Uterus (tissue), 4 donors: ENCODE measurements around the gene PLCXD3. TPM values are rescaled to one million over a fixed set of nuclear protein-coding genes. Genes with fewer than 3 reads are reported as not detected.

Experiments used
- DNase-seq, 2 donors: peaks; one replicate each; pipeline ENCODE4 v3.0.0-alpha.2; 2019 to 2020
- H3K27ac ChIP-seq, 2 donors: fragments of 200-600 bp; sonication (generic); 1 replicate in 1 of 2; 2 replicates in 1 of 2; pipeline ENCODE4 v1.5.1; 2016 to 2018
- H3K27me3 ChIP-seq, 2 donors: fragments of 200-600 bp; sonication (generic); one replicate each; pipeline ENCODE4 v1.5.1; 2018 to 2019; ENCODE audit warnings: control low read depth in 1 of 2
- H3K36me3 ChIP-seq, 2 donors: fragments of 200-600 bp; sonication (generic); one replicate each; pipeline ENCODE4 v1.5.1; 2019; ENCODE audit warnings: control low read depth in 1 of 2
- H3K4me1 ChIP-seq, 2 donors: fragments of 200-600 bp; sonication (generic); one replicate each; pipeline ENCODE4 v1.5.1; 2018 to 2019; ENCODE audit warnings: control low read depth in 1 of 2
- H3K4me3 ChIP-seq, 2 donors: fragments of 200-600 bp; sonication (generic); 1 replicate in 1 of 2; 2 replicates in 1 of 2; pipeline ENCODE4 v1.5.1; 2018 to 2019; ENCODE audit warnings: mild to moderate bottlenecking in 1 of 2
- H3K9me3 ChIP-seq, 2 donors: fragments of 200-600 bp; sonication (generic); one replicate each; pipeline ENCODE4 v1.5.1; 2019; ENCODE audit warnings: control low read depth in 1 of 2
- POLR2A ChIP-seq, 2 donors: fragments of 450-650 bp; IDR thresholded peaks; one replicate each; pipeline ENCODE4 v1.6.1; 2016; ENCODE audit warnings: antibody characterized with exemption in 2 of 2, mild to moderate bottlenecking in 1 of 2, moderate library complexity in 1 of 2
- intact Hi-C: fragments of 100-400 bp; cut with DNase I; formaldehyde crosslinking; loops from one replicate; pipeline ENCODE4 v1.15.1; 2023; ENCODE audit warnings: low total_unique reads
- total RNA-seq, 4 donors: library from RNA; depleted of rRNA in 3 of 4; stranded (reverse); fragments of >200 nt in 3 of 4; gene quantifications; one replicate each; pipeline versions ENCODE4 v1.1.0 to v1.2.4, GENCODE V29; 2014 to 2023
- TF ChIP-seq, protein P1 (sequence below), 4 experiments: fragments of 200-600 bp in 2 of 4; fragments of 450-650 bp in 2 of 4; sonication (generic) in 2 of 4; IDR thresholded peaks; one replicate each; pipeline ENCODE4 v1.5.1; 2016 to 2019; ENCODE audit warnings: antibody characterized with exemption in 4 of 4, mild to moderate bottlenecking in 2 of 4, moderate library complexity in 1 of 4
- donor health status: DM: yes; HTN: yes; CAD: no.

The PLCXD3 gene
- total RNA-seq, 4 donors from 2014 or later, result 0.55 to 13.2 (median 7.5) TPM

DNA sequence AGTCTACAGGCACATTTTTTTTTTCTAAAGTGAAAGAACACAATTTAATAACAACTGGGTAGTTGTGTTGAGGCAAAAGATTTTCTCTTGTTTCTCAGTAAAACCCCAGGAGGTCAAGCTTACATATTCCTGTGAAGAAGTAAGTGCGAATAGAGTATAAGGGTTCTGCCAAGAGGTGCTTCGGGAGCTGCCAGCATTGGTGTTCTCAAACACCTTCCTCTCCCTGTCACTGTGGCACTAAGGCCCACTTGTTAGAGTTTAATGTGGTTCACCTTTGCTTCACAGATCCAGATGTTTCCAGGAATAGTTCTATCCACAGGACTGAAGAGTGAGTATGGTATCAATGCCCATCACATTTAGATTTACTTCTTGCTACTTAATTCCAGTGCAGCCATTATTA lies 205.3 kb downstream of the PLCXD3 start:
- intact Hi-C loops, result no loop called here
- TF ChIP-seq, protein P1, sequence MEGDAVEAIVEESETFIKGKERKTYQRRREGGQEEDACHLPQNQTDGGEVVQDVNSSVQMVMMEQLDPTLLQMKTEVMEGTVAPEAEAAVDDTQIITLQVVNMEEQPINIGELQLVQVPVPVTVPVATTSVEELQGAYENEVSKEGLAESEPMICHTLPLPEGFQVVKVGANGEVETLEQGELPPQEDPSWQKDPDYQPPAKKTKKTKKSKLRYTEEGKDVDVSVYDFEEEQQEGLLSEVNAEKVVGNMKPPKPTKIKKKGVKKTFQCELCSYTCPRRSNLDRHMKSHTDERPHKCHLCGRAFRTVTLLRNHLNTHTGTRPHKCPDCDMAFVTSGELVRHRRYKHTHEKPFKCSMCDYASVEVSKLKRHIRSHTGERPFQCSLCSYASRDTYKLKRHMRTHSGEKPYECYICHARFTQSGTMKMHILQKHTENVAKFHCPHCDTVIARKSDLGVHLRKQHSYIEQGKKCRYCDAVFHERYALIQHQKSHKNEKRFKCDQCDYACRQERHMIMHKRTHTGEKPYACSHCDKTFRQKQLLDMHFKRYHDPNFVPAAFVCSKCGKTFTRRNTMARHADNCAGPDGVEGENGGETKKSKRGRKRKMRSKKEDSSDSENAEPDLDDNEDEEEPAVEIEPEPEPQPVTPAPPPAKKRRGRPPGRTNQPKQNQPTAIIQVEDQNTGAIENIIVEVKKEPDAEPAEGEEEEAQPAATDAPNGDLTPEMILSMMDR (IDR thresholded peaks at IDR 0.05), result no peak
- no peak for TF ChIP-seq POLR2A (IDR thresholded peaks at IDR 0.05)

DNA sequence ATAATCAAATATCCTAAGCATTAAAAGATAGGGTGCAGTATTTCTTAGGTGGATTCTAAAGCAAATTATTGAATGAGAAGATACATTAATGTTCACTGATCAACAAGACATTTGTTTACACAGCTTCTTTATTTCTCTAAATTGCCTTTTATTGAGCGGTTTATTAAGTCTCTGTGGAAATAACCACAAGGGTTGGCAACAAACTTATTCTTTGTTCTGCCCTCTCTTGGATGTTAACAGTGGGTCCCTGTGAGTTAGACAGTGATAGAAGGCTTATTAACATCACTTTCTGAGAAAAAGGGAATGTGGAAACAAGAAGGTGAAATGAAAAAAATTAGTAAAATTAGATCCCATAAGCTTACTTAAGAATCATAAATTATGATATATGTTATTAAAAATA lies 214.3 kb downstream of the PLCXD3 start:
- no peak for DNase-seq
- no peak overlapping the region for H3K27ac ChIP-seq
- TF ChIP-seq POLR2A (IDR thresholded peaks at IDR 0.05), result no peak
- TF ChIP-seq, protein P1 (IDR thresholded peaks at IDR 0.05), result no peak
- no peaks in the 10 kb centered on the region for H3K27me3 ChIP-seq
- no peaks in the 10 kb centered on the region for H3K4me1 ChIP-seq
- no peaks in the 10 kb centered on the region for H3K9me3 ChIP-seq
- intact Hi-C loops, result no loop called here
- H3K36me3 ChIP-seq, result no peaks in the 10 kb centered on the region
- H3K4me3 ChIP-seq, result no peak overlapping the region

More for the DNA sequence above, 205.3 kb downstream of the PLCXD3 start:
- no peak for DNase-seq
- Histone ChIP-seq H3K36me3 (no peaks in the 10 kb centered on the region), H3K4me3 (no peak overlapping the region), H3K9me3 (no peaks in the 10 kb centered on the region), H3K4me1 (no peaks in the 10 kb centered on the region), H3K27ac (no peak overlapping the region), H3K27me3 (no peaks in the 10 kb centered on the region)

DNA sequence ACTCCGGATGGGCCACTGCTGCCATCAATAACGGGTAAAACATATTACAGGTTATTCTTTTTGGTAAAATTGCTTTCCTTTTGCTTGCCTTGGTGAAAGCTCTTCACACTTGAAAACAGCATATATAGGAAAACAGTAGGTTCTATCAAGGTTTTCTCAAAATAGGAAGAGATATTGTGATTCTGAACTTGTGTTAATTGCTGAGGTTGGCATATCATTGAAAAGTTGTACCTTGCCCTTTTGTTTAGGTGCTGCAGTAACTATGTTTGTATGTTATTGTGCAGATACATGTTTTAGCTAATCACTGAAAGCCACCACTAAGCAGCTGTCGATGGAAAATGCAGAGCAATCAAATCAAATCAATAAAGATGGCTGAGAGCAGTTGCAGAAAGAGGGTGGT lies 219.1 kb downstream of the PLCXD3 start:
- Histone ChIP-seq H3K27me3 (no peaks in the 10 kb centered on the region), H3K4me1 (no peaks in the 10 kb centered on the region), H3K27ac (no peak overlapping the region), H3K4me3 (no peak overlapping the region), H3K36me3 (no peaks in the 10 kb centered on the region), H3K9me3 (no peaks in the 10 kb centered on the region)
- no peak for TF ChIP-seq POLR2A (IDR thresholded peaks at IDR 0.05)
- TF ChIP-seq, protein P1 (IDR thresholded peaks at IDR 0.05), result no peak
- intact Hi-C loops, result no loop called here
- DNase-seq, result no peak

DNA sequence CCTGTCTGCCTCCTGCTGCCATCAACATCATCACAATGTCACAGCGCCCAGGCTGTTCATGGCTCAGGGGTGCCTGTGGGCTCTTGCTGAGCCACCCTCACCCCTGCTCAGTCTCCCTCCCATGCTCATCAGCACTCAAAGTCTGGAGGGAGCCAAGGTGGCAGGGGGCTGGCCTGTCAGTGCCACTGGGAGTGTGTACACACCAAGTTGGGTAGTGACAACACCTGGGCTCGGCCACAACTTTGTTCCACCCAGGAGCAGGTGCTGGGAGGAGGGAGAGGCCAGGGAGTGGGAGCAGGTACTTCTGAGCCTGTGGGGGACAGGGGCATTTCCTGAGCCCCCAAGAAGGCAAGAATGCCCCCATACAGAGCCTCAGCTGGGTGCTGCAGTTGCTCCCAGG lies 219.6 kb downstream of the PLCXD3 start:
- no peak for TF ChIP-seq POLR2A (IDR thresholded peaks at IDR 0.05)
- TF ChIP-seq, protein P1 (IDR thresholded peaks at IDR 0.05), result no peak
- Histone ChIP-seq H3K27me3 (no peaks in the 10 kb centered on the region), H3K4me3 (no peak overlapping the region), H3K27ac (no peak overlapping the region), H3K36me3 (no peaks in the 10 kb centered on the region), H3K4me1 (no peaks in the 10 kb centered on the region), H3K9me3 (no peaks in the 10 kb centered on the region)
- intact Hi-C loops, result no loop called here
- DNase-seq, result no peak

DNA sequence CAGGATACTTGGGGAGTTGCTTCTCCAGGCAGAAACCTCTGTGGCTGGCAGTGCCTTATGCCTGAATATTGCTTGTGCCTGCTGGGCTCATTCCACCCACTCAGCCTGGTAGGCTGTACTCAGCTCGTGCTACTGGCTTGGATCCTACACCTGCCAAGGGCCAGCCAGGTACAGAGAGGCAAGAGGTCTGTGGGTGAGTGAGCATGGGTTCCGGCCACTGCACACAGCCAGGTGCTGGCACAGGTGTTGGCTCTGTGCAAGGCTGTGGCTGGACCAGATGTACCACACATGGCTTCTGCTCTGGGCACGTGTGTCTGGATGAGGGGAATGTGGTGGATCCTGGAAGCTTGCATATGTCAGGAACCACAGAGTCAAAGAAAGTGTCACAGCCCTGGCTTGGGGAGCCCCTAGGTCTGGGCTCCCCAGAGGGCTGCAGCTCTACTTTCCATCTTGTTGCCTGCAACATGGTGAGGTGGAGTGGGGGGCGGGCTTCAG lies 220.4 kb downstream of the PLCXD3 start:
- Histone ChIP-seq H3K27ac (no peak overlapping the region), H3K36me3 (no peaks in the 10 kb centered on the region), H3K4me3 (no peak overlapping the region), H3K4me1 (no peaks in the 10 kb centered on the region), H3K9me3 (no peaks in the 10 kb centered on the region), H3K27me3 (no peaks in the 10 kb centered on the region)
- intact Hi-C loops, result no loop called here
- DNase-seq, result no peak
- TF ChIP-seq, protein P1 (IDR thresholded peaks at IDR 0.05), result no peak
- no peak for TF ChIP-seq POLR2A (IDR thresholded peaks at IDR 0.05)
